Neural cell (in vitro differentiated cells): ENCODE results near the gene MAPK11. TPM values are rescaled to one million over a fixed set of nuclear protein-coding genes. Genes with fewer than 3 reads are reported as not detected.

ENCODE experiments used
- H2AFZ ChIP-seq: fragments of 200-600, 300-800 bp; sonication (generic), shearing (Covaris generic); 2 replicates; pipeline ENCODE4 v1.6.0; 2014; ENCODE audit warnings: low read depth, mild to moderate bottlenecking, antibody characterized with exemption, low read length, moderate library complexity
- H3F3A ChIP-seq: fragments of 200-600 bp; shearing (Covaris generic); 2 replicates; pipeline ENCODE4 v1.6.1; 2016; ENCODE audit warnings: mild to moderate bottlenecking, moderate library complexity, mixed read lengths, antibody characterized with exemption, low read length; ENCODE audit not compliant: insufficient read depth, poor library complexity, severe bottlenecking
- H3K27ac ChIP-seq: fragments of 200-600, 300-800 bp; sonication (generic), shearing (Covaris generic); 2 replicates; pipeline ENCODE4 v1.5.1; 2014; ENCODE audit warnings: mild to moderate bottlenecking, low read length, moderate library complexity
- H3K27me3 ChIP-seq: fragments of 300-800, 200-600 bp; sonication (generic), shearing (Covaris generic); 2 replicates; pipeline ENCODE4 v1.6.0; 2014; ENCODE audit warnings: mild to moderate bottlenecking, low read depth, low read length, moderate library complexity; ENCODE audit not compliant: insufficient read depth
- H3K36me3 ChIP-seq: fragments of 300-800, 200-600 bp; sonication (generic), shearing (Covaris generic); 2 replicates; pipeline ENCODE4 v1.5.1; 2014; ENCODE audit warnings: mild to moderate bottlenecking, antibody characterized with exemption, low read length, moderate library complexity; ENCODE audit not compliant: insufficient read depth
- H3K4me2 ChIP-seq: fragments of 300-800, 200-600 bp; sonication (generic), shearing (Covaris generic); 2 replicates; pipeline ENCODE4 v1.6.0; 2014; ENCODE audit warnings: mild to moderate bottlenecking, low read length
- H3K4me3 ChIP-seq: fragments of 300-800, 200-600 bp; sonication (generic), shearing (Covaris generic); 2 replicates; pipeline ENCODE4 v1.5.1; 2014; ENCODE audit warnings: mild to moderate bottlenecking, low read length, moderate library complexity
- H3K79me2 ChIP-seq: fragments of 200-600 bp; shearing (Covaris generic); replicated peaks from 2 replicates; pipeline ENCODE4 v1.6.0; 2014; ENCODE audit warnings: mild to moderate bottlenecking, low read length, moderate library complexity; ENCODE audit not compliant: insufficient read depth
- H3K9ac ChIP-seq: fragments of 300-800, 200-600 bp; sonication (generic), shearing (Covaris generic); 2 replicates; pipeline ENCODE4 v1.6.1; 2016; ENCODE audit warnings: mild to moderate bottlenecking, low read length, mixed read lengths
- H3K9me2 ChIP-seq: fragments of 200-600 bp; shearing (Covaris generic); 2 replicates; pipeline ENCODE4 v1.6.1; 2016; ENCODE audit warnings: mild to moderate bottlenecking, low read length, mixed read lengths; ENCODE audit not compliant: insufficient read depth
- H3K9me3 ChIP-seq: fragments of 200-600, 300-800 bp; sonication (generic), shearing (Covaris generic); 2 replicates; pipeline ENCODE4 v1.6.1; 2016; ENCODE audit warnings: mild to moderate bottlenecking, mixed run types, low read length, moderate library complexity, mixed read lengths
- H4K20me1 ChIP-seq: fragments of 200-600 bp; shearing (Covaris generic); 2 replicates; pipeline ENCODE4 v1.6.1; 2016; ENCODE audit warnings: mild to moderate bottlenecking, mixed run types; ENCODE audit not compliant: insufficient read depth
- EP300 ChIP-seq: fragments of 450-650 bp; conservative IDR thresholded peaks from 2 replicates; pipeline ENCODE4 v1.6.1; 2014; ENCODE audit warnings: antibody characterized with exemption, mild to moderate bottlenecking, moderate library complexity; ENCODE audit not compliant: poor library complexity, severe bottlenecking
- EZH2 ChIP-seq: fragments of 200-600, 300-800 bp; shearing (Covaris generic), sonication (generic); IDR thresholded peaks from 2 replicates; pipeline ENCODE4 v1.6.1; 2014; ENCODE audit warnings: antibody characterized with exemption, low read length, borderline replicate concordance, mild to moderate bottlenecking; ENCODE audit not compliant: insufficient read depth, poor library complexity, severe bottlenecking
- MXI1 ChIP-seq: fragments of 450-650 bp; conservative IDR thresholded peaks from 2 replicates; pipeline ENCODE4 v1.6.1; 2014; ENCODE audit warnings: antibody characterized with exemption, mild to moderate bottlenecking; ENCODE audit not compliant: poor library complexity, severe bottlenecking
- POLR2AphosphoS5 ChIP-seq: IDR thresholded peaks from 2 replicates; pipeline ENCODE4 v1.6.1; 2012
- RAD21 ChIP-seq: fragments of 450-650 bp; conservative IDR thresholded peaks from 2 replicates; pipeline ENCODE4 v1.6.1; 2014; ENCODE audit warnings: antibody characterized with exemption, mild to moderate bottlenecking, moderate library complexity
- SMC3 ChIP-seq: fragments of 450-650 bp; conservative IDR thresholded peaks from 2 replicates; pipeline ENCODE4 v1.6.1; 2014; ENCODE audit warnings: antibody characterized with exemption, mild to moderate bottlenecking, moderate library complexity; ENCODE audit not compliant: poor library complexity
- polyA plus RNA-seq: library from polyadenylated mRNA; depleted of rRNA; stranded (reverse); fragments of >200 nt; gene quantifications from 2 replicates; pipeline ENCODE4 v1.2.3, GENCODE V29; 2014
- TF ChIP-seq, protein P1 (sequence below): fragments of 450-650 bp; IDR thresholded peaks from 2 replicates; pipeline ENCODE4 v1.5.1; 2014; ENCODE audit warnings: antibody characterized with exemption, mild to moderate bottlenecking, moderate library complexity; ENCODE audit not compliant: poor library complexity, severe bottlenecking
- TF ChIP-seq, protein P2 (sequence below): IDR thresholded peaks from 2 replicates; pipeline ENCODE4 v1.6.1; 2012; ENCODE audit warnings: borderline replicate concordance

MAPK11 gene
- polyA plus RNA-seq, 1 donor from 2014 or later: 36.3 TPM

DNA sequence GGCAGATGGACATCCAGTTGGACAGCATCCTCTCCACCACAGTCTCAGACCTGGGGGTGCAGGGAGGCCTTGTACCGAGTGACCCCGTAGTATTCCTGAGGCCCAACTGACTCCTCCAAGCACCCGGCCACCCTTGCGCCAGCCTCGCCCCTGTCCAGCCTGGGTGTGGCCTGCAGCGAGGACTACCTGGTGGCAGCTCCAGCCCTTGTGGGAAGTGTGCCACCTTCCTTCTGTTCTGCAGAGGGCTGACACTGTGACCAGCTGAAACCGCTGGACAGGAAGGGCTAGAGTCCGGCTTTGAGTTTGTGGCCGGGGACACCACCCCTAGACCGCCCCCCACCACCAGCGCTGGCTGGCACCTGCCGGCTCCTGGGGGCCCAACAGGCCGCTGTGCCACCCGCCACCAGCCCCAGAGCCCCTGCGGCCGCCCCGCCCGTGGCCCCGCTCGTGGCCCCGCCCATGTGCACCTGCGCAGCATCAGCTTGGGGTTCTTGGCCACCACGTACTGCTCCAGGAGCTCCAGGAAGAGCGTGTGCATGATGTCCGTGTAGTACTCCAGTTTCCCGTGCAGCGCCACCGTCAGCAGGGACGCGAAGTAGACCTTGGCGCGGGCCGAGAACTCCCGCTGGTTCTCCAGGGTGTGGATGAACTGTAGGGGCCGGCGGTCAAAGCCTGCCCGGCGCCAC is 10.0 kb upstream of the MAPK11 start:
- Histone ChIP-seq H3K9me3 (no peaks in the 10 kb centered on the region), H3K27ac (no peak overlapping the region), H3K36me3 (no peaks in the 10 kb centered on the region), H3K9ac (no peak overlapping the region), H3K4me3 (no peak overlapping the region), H2AFZ (no peak overlapping the region), H3K79me2 (no peaks in the 10 kb centered on the region), H4K20me1 (no peaks in the 10 kb centered on the region), H3K4me2 (no peak overlapping the region), H3F3A (no peaks in the 10 kb centered on the region), H3K9me2 (no peaks in the 10 kb centered on the region), H3K27me3 (no peaks in the 10 kb centered on the region)
- TF ChIP-seq EP300 (no peak), EZH2 (no peak), POLR2AphosphoS5 (no peak), RAD21 (no peak), MXI1 (no peak), SMC3 (no peak)
- TF ChIP-seq, protein P1, sequence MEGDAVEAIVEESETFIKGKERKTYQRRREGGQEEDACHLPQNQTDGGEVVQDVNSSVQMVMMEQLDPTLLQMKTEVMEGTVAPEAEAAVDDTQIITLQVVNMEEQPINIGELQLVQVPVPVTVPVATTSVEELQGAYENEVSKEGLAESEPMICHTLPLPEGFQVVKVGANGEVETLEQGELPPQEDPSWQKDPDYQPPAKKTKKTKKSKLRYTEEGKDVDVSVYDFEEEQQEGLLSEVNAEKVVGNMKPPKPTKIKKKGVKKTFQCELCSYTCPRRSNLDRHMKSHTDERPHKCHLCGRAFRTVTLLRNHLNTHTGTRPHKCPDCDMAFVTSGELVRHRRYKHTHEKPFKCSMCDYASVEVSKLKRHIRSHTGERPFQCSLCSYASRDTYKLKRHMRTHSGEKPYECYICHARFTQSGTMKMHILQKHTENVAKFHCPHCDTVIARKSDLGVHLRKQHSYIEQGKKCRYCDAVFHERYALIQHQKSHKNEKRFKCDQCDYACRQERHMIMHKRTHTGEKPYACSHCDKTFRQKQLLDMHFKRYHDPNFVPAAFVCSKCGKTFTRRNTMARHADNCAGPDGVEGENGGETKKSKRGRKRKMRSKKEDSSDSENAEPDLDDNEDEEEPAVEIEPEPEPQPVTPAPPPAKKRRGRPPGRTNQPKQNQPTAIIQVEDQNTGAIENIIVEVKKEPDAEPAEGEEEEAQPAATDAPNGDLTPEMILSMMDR: no peak

- H4K20me1 ChIP-seq: no peaks in the 10 kb centered on the region
- TF ChIP-seq POLR2AphosphoS5: no peak
- TF ChIP-seq RAD21: no peak
- TF ChIP-seq EP300: no peak
- TF ChIP-seq, protein P2, sequence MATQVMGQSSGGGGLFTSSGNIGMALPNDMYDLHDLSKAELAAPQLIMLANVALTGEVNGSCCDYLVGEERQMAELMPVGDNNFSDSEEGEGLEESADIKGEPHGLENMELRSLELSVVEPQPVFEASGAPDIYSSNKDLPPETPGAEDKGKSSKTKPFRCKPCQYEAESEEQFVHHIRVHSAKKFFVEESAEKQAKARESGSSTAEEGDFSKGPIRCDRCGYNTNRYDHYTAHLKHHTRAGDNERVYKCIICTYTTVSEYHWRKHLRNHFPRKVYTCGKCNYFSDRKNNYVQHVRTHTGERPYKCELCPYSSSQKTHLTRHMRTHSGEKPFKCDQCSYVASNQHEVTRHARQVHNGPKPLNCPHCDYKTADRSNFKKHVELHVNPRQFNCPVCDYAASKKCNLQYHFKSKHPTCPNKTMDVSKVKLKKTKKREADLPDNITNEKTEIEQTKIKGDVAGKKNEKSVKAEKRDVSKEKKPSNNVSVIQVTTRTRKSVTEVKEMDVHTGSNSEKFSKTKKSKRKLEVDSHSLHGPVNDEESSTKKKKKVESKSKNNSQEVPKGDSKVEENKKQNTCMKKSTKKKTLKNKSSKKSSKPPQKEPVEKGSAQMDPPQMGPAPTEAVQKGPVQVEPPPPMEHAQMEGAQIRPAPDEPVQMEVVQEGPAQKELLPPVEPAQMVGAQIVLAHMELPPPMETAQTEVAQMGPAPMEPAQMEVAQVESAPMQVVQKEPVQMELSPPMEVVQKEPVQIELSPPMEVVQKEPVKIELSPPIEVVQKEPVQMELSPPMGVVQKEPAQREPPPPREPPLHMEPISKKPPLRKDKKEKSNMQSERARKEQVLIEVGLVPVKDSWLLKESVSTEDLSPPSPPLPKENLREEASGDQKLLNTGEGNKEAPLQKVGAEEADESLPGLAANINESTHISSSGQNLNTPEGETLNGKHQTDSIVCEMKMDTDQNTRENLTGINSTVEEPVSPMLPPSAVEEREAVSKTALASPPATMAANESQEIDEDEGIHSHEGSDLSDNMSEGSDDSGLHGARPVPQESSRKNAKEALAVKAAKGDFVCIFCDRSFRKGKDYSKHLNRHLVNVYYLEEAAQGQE: no peak
- TF ChIP-seq SMC3: no peak
- H3K36me3 ChIP-seq: no peaks in the 10 kb centered on the region
- H2AFZ ChIP-seq: no peak overlapping the region
- H3K4me2 ChIP-seq: no peak overlapping the region
- H3K27ac ChIP-seq: no peak overlapping the region
- no peak overlapping the region for H3K9ac ChIP-seq
- no peaks in the 10 kb centered on the region for H3K79me2 ChIP-seq
- no peaks in the 10 kb centered on the region for H3F3A ChIP-seq
- no peak overlapping the region for H3K4me3 ChIP-seq
- no peaks in the 10 kb centered on the region for H3K9me3 ChIP-seq
- no peaks in the 10 kb centered on the region for H3K9me2 ChIP-seq
- H3K27me3 ChIP-seq: no peaks in the 10 kb centered on the region
These were observed 8.9 kb upstream of the MAPK11 start for GRCh38 chr22:50278956-50279619.
